OCI-LY1 (cell line): ENCODE results near the gene HCN1.

ENCODE experiments used
- H2AFZ ChIP-seq: fragments of 200-600 bp; sonication (generic), shearing (Covaris generic); 2 replicates; pipeline ENCODE4 v1.6.0; 2014; ENCODE audit warnings: antibody characterized with exemption, mild to moderate bottlenecking, low read length
- H3F3A ChIP-seq: fragments of 200-600 bp; sonication (generic), shearing (Covaris generic); 2 replicates; pipeline ENCODE4 v1.6.0; 2014; ENCODE audit warnings: mild to moderate bottlenecking, antibody characterized with exemption, low read length, moderate library complexity; ENCODE audit not compliant: insufficient read depth
- H3K27ac ChIP-seq: fragments of 200-600 bp; sonication (generic); 2 replicates; pipeline ENCODE4 v1.5.1; 2014; ENCODE audit warnings: low read length, mixed run types, mild to moderate bottlenecking, low read depth; ENCODE audit not compliant: poor library complexity, severe bottlenecking
- H3K27me3 ChIP-seq: fragments of 200-600 bp; sonication (generic); 2 replicates; pipeline ENCODE4 v1.6.0; 2014; ENCODE audit warnings: antibody characterized with exemption, mild to moderate bottlenecking, low read length, moderate library complexity; ENCODE audit not compliant: insufficient read depth
- H3K36me3 ChIP-seq: fragments of 200-600 bp; sonication (generic); 2 replicates; pipeline ENCODE4 v1.6.1; 2014; ENCODE audit warnings: mild to moderate bottlenecking, antibody characterized with exemption, low read length, moderate library complexity, mixed read lengths; ENCODE audit not compliant: insufficient read depth
- H3K4me1 ChIP-seq: fragments of 200-600 bp; sonication (generic); 2 replicates; pipeline ENCODE4 v1.5.1; 2014; ENCODE audit warnings: mild to moderate bottlenecking, low read length, moderate library complexity; ENCODE audit not compliant: insufficient read depth, severe bottlenecking
- H3K4me2 ChIP-seq: fragments of 200-600 bp; sonication (generic), shearing (Covaris generic); 2 replicates; pipeline ENCODE4 v1.6.1; 2014; ENCODE audit warnings: low read length
- H3K4me3 ChIP-seq: fragments of 200-600 bp; sonication (generic); 2 replicates; pipeline ENCODE4 v1.5.1; 2014; ENCODE audit warnings: low read length, low read depth, mild to moderate bottlenecking, mixed read lengths; ENCODE audit not compliant: poor library complexity, severe bottlenecking
- H3K79me2 ChIP-seq: fragments of 200-600 bp; shearing (Covaris generic); 2 replicates; pipeline ENCODE4 v1.6.1; 2016; ENCODE audit warnings: mixed run types, low read length, mixed read lengths; ENCODE audit not compliant: insufficient read depth
- H3K9ac ChIP-seq: fragments of 200-600 bp; sonication (generic), shearing (Covaris generic); 2 replicates; pipeline ENCODE4 v1.6.1; 2014; ENCODE audit warnings: mild to moderate bottlenecking, low read length, mixed read lengths
- H3K9me2 ChIP-seq: fragments of 200-600 bp; sonication (generic), shearing (Covaris generic); 2 replicates; pipeline ENCODE4 v1.6.1; 2014; ENCODE audit warnings: low read depth, mild to moderate bottlenecking, low read length, mixed read lengths
- H3K9me3 ChIP-seq: fragments of 200-600 bp; shearing (Covaris generic); 2 replicates; pipeline ENCODE4 v1.6.1; 2014; ENCODE audit warnings: low read length, mixed read lengths
- H4K20me1 ChIP-seq: fragments of 200-600 bp; sonication (generic), shearing (Covaris generic); 2 replicates; pipeline ENCODE4 v1.6.0; 2016; ENCODE audit warnings: mild to moderate bottlenecking, low read length; ENCODE audit not compliant: insufficient read depth
- EZH2 ChIP-seq: fragments of 200-600 bp; sonication (generic), shearing (Covaris generic); IDR thresholded peaks from 2 replicates; pipeline ENCODE4 v1.8.0; 2017; ENCODE audit warnings: borderline replicate concordance, mixed run types, mild to moderate bottlenecking, antibody characterized with exemption, low read length, moderate library complexity, mixed read lengths
- TF ChIP-seq, protein P1 (sequence below): fragments of 200-600 bp; sonication (generic), shearing (Covaris generic); IDR thresholded peaks from 2 replicates; pipeline ENCODE4 v1.5.1; 2017; ENCODE audit warnings: mild to moderate bottlenecking, antibody characterized with exemption, low read length, moderate library complexity, mixed read lengths

HCN1 gene

GRCh38 chr5:45691656-45692055 lies 4.5 kb downstream of the HCN1 start:
- Histone ChIP-seq H3K9ac (no peak overlapping the region), H3K4me2 (no peak overlapping the region), H3K27ac (no peak overlapping the region), H3K9me3 (no peaks in the 10 kb centered on the region), H3K4me3 (no peak overlapping the region), H4K20me1 (no peaks in the 10 kb centered on the region), H3K27me3 (no peaks in the 10 kb centered on the region), H3K4me1 (no peaks in the 10 kb centered on the region), H3K79me2 (no peaks in the 10 kb centered on the region), H3K36me3 (no peaks in the 10 kb centered on the region), H3F3A (no peaks in the 10 kb centered on the region), H2AFZ (no peak overlapping the region), H3K9me2 (no peaks in the 10 kb centered on the region)
- TF ChIP-seq EZH2, result no peak
- TF ChIP-seq, protein P1, sequence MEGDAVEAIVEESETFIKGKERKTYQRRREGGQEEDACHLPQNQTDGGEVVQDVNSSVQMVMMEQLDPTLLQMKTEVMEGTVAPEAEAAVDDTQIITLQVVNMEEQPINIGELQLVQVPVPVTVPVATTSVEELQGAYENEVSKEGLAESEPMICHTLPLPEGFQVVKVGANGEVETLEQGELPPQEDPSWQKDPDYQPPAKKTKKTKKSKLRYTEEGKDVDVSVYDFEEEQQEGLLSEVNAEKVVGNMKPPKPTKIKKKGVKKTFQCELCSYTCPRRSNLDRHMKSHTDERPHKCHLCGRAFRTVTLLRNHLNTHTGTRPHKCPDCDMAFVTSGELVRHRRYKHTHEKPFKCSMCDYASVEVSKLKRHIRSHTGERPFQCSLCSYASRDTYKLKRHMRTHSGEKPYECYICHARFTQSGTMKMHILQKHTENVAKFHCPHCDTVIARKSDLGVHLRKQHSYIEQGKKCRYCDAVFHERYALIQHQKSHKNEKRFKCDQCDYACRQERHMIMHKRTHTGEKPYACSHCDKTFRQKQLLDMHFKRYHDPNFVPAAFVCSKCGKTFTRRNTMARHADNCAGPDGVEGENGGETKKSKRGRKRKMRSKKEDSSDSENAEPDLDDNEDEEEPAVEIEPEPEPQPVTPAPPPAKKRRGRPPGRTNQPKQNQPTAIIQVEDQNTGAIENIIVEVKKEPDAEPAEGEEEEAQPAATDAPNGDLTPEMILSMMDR, result no peak

DNA sequence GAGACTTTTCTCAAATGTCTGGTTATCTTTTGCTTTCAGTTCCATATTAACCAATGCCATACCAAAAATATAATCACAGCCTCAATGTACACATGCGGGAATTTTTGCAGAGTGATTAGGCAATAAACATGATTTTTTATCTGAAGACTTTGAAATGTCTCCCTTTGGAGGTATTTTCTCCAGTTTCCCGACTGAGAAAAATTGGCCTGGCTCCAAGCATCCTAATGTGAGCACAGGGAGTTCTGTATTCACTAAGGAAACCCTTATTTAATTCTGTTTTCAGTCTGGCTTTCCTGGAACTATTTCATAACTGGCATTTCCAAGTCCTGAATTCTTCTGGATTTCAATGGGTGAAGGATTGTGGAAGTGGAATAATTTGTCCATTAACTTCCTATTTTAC lies 8.5 kb downstream of the HCN1 start:
- TF ChIP-seq, protein P1, result no peak
- no peak for TF ChIP-seq EZH2
- H4K20me1 ChIP-seq, result no peaks in the 10 kb centered on the region
- no peaks in the 10 kb centered on the region for H3K9me2 ChIP-seq
- no peak overlapping the region for H3K27ac ChIP-seq
- no peak overlapping the region for H3K9ac ChIP-seq
- H3K36me3 ChIP-seq, result no peaks in the 10 kb centered on the region
- no peaks in the 10 kb centered on the region for H3K27me3 ChIP-seq
- H3K9me3 ChIP-seq, result no peaks in the 10 kb centered on the region
- H3K79me2 ChIP-seq, result no peaks in the 10 kb centered on the region
- H3K4me1 ChIP-seq, result no peaks in the 10 kb centered on the region
- no peak overlapping the region for H3K4me3 ChIP-seq
- no peak overlapping the region for H3K4me2 ChIP-seq
- no peak overlapping the region for H2AFZ ChIP-seq
- H3F3A ChIP-seq, result no peaks in the 10 kb centered on the region

- no peaks in the 10 kb centered on the region for H3K9me2 ChIP-seq
- H3K27me3 ChIP-seq, result no peaks in the 10 kb centered on the region
- no peak overlapping the region for H2AFZ ChIP-seq
- H3F3A ChIP-seq, result no peaks in the 10 kb centered on the region
- no peak overlapping the region for H3K27ac ChIP-seq
- no peaks in the 10 kb centered on the region for H3K9me3 ChIP-seq
- H3K4me1 ChIP-seq, result no peaks in the 10 kb centered on the region
- H3K9ac ChIP-seq, result no peak overlapping the region
- H3K79me2 ChIP-seq, result no peaks in the 10 kb centered on the region
- no peaks in the 10 kb centered on the region for H4K20me1 ChIP-seq
- no peak overlapping the region for H3K4me2 ChIP-seq
- H3K36me3 ChIP-seq, result no peaks in the 10 kb centered on the region
- TF ChIP-seq, protein P1, result no peak
- no peak for TF ChIP-seq EZH2
- H3K4me3 ChIP-seq, result no peak overlapping the region
Measured at GRCh38 chr5:45686620-45687019, 9.6 kb downstream of the HCN1 start.
